Upper lobe of right lung (tissue), 1 donor: ENCODE data around the gene DNAJC13. TPM values are rescaled to one million over a fixed set of nuclear protein-coding genes. Genes with fewer than 3 reads are reported as not detected.
"Not testable (repeated sequence)": the region's sequence is repeated elsewhere in the genome, so short reads cannot be mapped to it uniquely, and the experiment has no call there.

Experiments
- ATAC-seq: fragments of 200-7000 bp; cut with Tn5 transposase; one replicate; pipeline ENCODE4 v1.9.1; 2020; ENCODE audit warnings: mild to moderate bottlenecking, moderate library complexity
- DNase-seq: peaks from one replicate; pipeline ENCODE4 v3.0.0-alpha.2; 2020
- H3K27ac ChIP-seq: fragments of 200-600 bp; one replicate; pipeline ENCODE4 v1.8.0; 2022
- H3K27me3 ChIP-seq: fragments of 200-600 bp; one replicate; pipeline ENCODE4 v1.8.0; 2022; ENCODE audit warnings: mild to moderate bottlenecking
- H3K36me3 ChIP-seq: fragments of 200-600 bp; one replicate; pipeline ENCODE4 v1.8.0; 2022
- H3K4me1 ChIP-seq: fragments of 200-600 bp; one replicate; pipeline ENCODE4 v1.8.0; 2022
- H3K4me3 ChIP-seq: fragments of 200-600 bp; one replicate; pipeline ENCODE4 v1.8.0; 2022; ENCODE audit warnings: mild to moderate bottlenecking
- H3K9me3 ChIP-seq: fragments of 200-600 bp; one replicate; pipeline ENCODE4 v1.8.0; 2022
- CTCF ChIP-seq: fragments of 200-600 bp; IDR thresholded peaks from one replicate; pipeline ENCODE4 v1.8.0; 2022; ENCODE audit warnings: antibody characterized with exemption
- intact Hi-C: fragments of 100-400 bp; cut with DNase I; formaldehyde crosslinking; loops from one replicate; pipeline ENCODE4 v1.11.0; 2022
- long read RNA-seq: library from polyadenylated mRNA; unstranded; transcript quantifications from one replicate; pipeline ENCODE4 v2.0.0, GENCODE V29; 2021
- total RNA-seq: library from RNA; stranded (reverse); fragmentation: NEBNext Ultra II Directional; extraction: Animal tissue kit (Norgen Biotek cat#: 25700); gene quantifications from one replicate; pipeline ENCODE4 v1.2.1, GENCODE V29; 2021
- donor health status: DM: no; HTN: yes; CAD: no; lungs with severe emphysema.

DNAJC13 gene
- total RNA-seq, result 44.8 TPM
- long read RNA-seq, full-length matches to known transcripts, result 1 of 17 reads
- long read RNA-seq, partial matches to known transcripts, result 14 of 17 reads
- long read RNA-seq, other reads (novel, unspliced or antisense), result 2 of 17 reads

DNA sequence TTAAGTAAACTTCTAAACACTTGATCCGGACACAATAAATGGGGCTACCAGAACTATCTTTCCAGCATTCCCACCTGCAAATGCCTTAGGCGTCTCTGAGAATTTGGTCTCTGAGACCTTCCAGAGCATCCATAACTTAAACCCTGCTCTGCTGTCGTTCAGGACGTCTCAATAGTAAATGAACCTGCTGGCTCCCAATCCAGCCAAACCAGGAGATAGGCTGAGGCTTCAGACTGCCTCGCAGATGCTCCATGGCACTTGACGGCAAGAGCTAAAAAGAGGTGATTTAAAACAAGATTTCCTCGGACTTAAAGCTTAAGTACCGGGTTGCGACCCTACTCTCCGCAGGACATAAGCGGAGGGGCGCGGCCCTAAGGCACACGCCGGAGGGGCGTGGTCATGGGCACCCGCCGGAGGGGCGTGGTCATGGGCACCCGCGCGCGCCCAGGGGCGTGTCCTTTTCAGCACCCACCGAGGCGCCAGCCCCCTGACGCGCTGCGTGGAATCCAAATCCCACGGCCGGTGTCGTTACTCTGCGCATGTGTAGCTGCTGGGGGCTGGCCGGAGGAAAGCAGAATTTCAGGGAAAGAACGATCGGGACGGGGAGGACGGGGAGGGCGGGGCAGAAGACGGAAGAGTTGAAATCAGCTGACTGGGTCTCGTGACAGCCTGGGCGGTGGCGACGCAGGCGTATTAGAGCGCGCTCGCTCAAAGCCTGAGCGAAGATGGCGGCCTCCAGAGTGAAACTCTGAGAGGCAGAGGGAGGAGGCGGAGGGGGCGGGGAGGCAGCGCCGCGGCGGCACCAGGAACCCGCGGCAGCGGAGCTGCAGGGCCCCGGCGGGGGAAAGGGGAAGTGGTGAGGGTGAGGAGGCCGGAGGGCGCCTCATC lies at the start of gene DNAJC13:
TSS of gene DNAJC13 (plus strand) at position 696 of the 888 bp plus-strand sequence. CDS start 17,049 bp downstream, outside the sequence.
- no peak for TF ChIP-seq CTCF
- Histone ChIP-seq H3K9me3 (no peaks in the 10 kb centered on the region), H3K27me3 (no peaks in the 10 kb centered on the region), H3K4me3 (peak within 1 kb of the TSS; percentile 96), H3K36me3 (no peaks in the 10 kb centered on the region), H3K27ac (peak within 1 kb of the TSS; percentile 93), H3K4me1 (peaks cover 26% of the 10 kb centered on the region)
- DNase-seq (peak; percentile 97), ATAC-seq (peak; percentile 97)
- intact Hi-C loops, result no loop called here

DNA sequence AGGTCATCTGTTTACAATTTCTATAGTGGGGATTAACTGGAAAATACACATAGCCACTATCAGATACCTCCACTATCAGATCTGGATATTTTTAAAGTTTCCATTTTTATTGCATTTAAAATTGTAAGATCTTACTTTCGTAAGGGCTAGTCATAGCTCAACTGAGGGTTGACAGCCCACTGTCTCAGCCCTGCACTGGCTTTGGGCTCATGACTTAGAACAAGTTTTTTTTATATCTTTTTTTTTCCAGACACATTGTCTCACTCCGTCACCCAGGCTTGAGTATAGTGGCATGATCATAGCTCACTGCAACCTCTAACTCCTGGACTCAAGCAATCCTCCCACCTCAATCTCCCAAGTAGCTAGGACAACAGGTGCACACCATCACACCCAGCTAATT lies 48.8 kb upstream of the DNAJC13 start:
- ATAC-seq (no peak), DNase-seq (no peak)
- H3K4me1 ChIP-seq, result no peaks in the 10 kb centered on the region
- no peaks in the 10 kb centered on the region for H3K36me3 ChIP-seq
- no peak for TF ChIP-seq CTCF
- H3K27me3 ChIP-seq, result no peaks in the 10 kb centered on the region
- H3K27ac ChIP-seq, result no peak overlapping the region
- H3K4me3 ChIP-seq, result no peak overlapping the region
- H3K9me3 ChIP-seq, result no peaks in the 10 kb centered on the region
- intact Hi-C loops, result no loop called here

DNA sequence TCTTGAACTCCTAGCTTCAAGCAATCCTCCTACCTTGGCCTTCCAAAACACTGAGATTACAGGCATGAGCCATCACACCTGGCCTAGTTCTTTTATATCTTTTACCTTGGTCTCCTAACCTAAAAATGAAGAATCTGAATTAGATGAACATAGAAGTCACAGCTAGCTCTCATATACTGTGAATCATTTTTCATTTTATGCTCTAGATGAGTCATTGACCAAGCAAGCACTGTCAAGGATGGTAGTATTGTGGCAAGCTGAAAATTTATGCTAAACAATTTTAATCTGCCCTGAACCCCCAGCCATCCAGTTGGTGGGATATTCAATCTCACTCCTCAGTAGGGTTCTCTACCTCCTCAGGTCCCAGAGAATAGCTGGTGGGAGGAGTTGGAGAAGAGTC lies 48.3 kb upstream of the DNAJC13 start:
- no peaks in the 10 kb centered on the region for H3K9me3 ChIP-seq
- no peak overlapping the region for H3K4me3 ChIP-seq
- no peak for TF ChIP-seq CTCF
- no peaks in the 10 kb centered on the region for H3K4me1 ChIP-seq
- H3K27ac ChIP-seq, result no peak overlapping the region
- no peaks in the 10 kb centered on the region for H3K36me3 ChIP-seq
- ATAC-seq (no peak), DNase-seq (no peak)
- intact Hi-C loops, result no loop called here
- no peaks in the 10 kb centered on the region for H3K27me3 ChIP-seq

- H3K36me3 ChIP-seq, intact Hi-C loops, ATAC-seq, H3K9me3 ChIP-seq, H3K4me1 ChIP-seq, H3K27me3 ChIP-seq, H3K27ac ChIP-seq, DNase-seq, H3K4me3 ChIP-seq: not testable (repeated sequence)
These were observed 40.4 kb upstream of the DNAJC13 start for GRCh38 chr3:132376945-132377354.

DNA sequence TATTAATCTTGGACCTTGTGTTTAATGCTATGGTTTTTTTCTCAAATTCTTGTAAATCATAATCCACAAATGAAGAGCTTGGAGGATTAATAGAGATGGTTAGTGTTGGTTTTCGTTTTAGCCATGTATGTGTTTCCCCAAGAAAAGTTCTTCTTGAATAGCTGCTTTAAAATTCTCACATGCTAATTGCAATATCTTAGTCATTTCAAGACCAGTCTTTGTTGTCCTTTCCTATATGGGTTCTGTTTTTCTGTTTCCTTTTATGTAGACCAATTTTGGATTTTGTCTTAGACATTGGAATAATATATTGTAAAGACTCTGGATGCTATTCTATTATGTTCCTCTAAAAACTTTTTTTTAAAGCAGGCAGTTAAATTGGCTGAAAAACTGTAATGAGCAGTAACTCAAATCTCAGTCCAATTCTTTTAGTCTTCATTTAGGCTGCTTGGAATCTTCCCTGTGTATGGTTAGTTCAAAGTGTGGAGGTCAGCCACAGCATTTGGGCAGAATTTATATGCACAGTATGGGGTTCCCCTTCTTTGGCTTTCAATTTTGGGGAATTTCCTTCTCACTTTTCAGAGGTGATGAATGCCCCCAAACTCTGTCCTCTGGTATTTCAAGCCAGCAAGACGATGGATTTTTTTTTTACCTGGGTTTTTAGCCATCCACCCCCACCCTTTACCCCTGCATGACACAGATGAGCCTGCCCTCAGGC lies 39.1 kb upstream of the DNAJC13 start:
- intact Hi-C loops, result no loop called here
- ATAC-seq, result no peak
- Histone ChIP-seq H3K27me3 (no peaks in the 10 kb centered on the region), H3K36me3 (no peaks in the 10 kb centered on the region), H3K4me1 (no peaks in the 10 kb centered on the region), H3K4me3 (no peak overlapping the region), H3K9me3 (no peaks in the 10 kb centered on the region), H3K27ac (no peak overlapping the region)
- DNase-seq, result no peak
- no peak for TF ChIP-seq CTCF

GRCh38 chr3:132378846-132379245 lies 38.5 kb upstream of the DNAJC13 start:
- H3K27me3 ChIP-seq, result no peaks in the 10 kb centered on the region
- intact Hi-C loops, result no loop called here
- TF ChIP-seq CTCF, result no peak
- H3K36me3 ChIP-seq, result no peaks in the 10 kb centered on the region
- no peak overlapping the region for H3K4me3 ChIP-seq
- H3K27ac ChIP-seq, result no peak overlapping the region
- H3K9me3 ChIP-seq, result no peaks in the 10 kb centered on the region
- ATAC-seq, result peak; percentile 58
- H3K4me1 ChIP-seq, result no peaks in the 10 kb centered on the region
- DNase-seq, result no peak
